HEK293 (cell line): Measurements from ENCODE around the gene PDZRN4.

Experiments used
- OSR2 ChIP-seq: fragments of 450-650 bp; formaldehyde crosslinking; IDR thresholded peaks from 2 replicates; pipeline ENCODE4 v1.5.1; 2016; ENCODE audit warnings: missing biosample characterization, missing genetic modification characterization
- SETDB1 ChIP-seq: IDR thresholded peaks from one replicate; pipeline ENCODE4 v1.6.1; 2017; ENCODE audit warnings: mild to moderate bottlenecking, low read length, moderate library complexity, mixed read lengths; ENCODE audit not compliant: insufficient read length
- SP2 ChIP-seq: fragments of 450-650 bp; formaldehyde crosslinking; IDR thresholded peaks from 2 replicates; pipeline ENCODE4 v1.5.1; 2016; ENCODE audit warnings: missing biosample characterization, missing genetic modification characterization
- YY2 ChIP-seq: fragments of 450-650 bp; formaldehyde crosslinking; IDR thresholded peaks from 2 replicates; pipeline ENCODE4 v1.5.1; 2016; ENCODE audit warnings: missing biosample characterization, missing genetic modification characterization
- ZBTB1 ChIP-seq: fragments of 450-650 bp; formaldehyde crosslinking; IDR thresholded peaks from 2 replicates; pipeline ENCODE4 v1.5.1; 2016; ENCODE audit warnings: missing biosample characterization, missing genetic modification characterization
- ZNF132 ChIP-seq: fragments of 450-650 bp; formaldehyde crosslinking; IDR thresholded peaks from 2 replicates; pipeline ENCODE4 v1.5.1; 2017; ENCODE audit warnings: missing biosample characterization, missing genetic modification characterization, borderline replicate concordance
- ZNF274 ChIP-seq, 2 experiments: fragments of 200-500 bp in 1 of 2; fragments of 450-650 bp in 1 of 2; sonication (Bioruptor generic) in 1 of 2; formaldehyde crosslinking in 1 of 2; IDR thresholded peaks; 2 replicates each; pipeline versions ENCODE4 v1.5.1 to v1.6.1; 2014 to 2016; ENCODE audit warnings: borderline replicate concordance in 1 of 2, inconsistent platforms in 1 of 2, low read length in 1 of 2, missing biosample characterization in 1 of 2, missing genetic modification characterization in 1 of 2
- ZNF302 ChIP-seq: fragments of 450-650 bp; formaldehyde crosslinking; IDR thresholded peaks from 2 replicates; pipeline ENCODE4 v1.5.1; 2016; ENCODE audit warnings: missing biosample characterization, missing genetic modification characterization, low read depth
- ZNF350 ChIP-seq: fragments of 450-650 bp; formaldehyde crosslinking; IDR thresholded peaks from 2 replicates; pipeline ENCODE4 v1.5.0; 2017; ENCODE audit warnings: missing biosample characterization, mild to moderate bottlenecking, missing genetic modification characterization
- ZNF48 ChIP-seq: fragments of 450-650 bp; formaldehyde crosslinking; IDR thresholded peaks from 2 replicates; pipeline ENCODE4 v1.5.1; 2016; ENCODE audit warnings: missing biosample characterization, missing genetic modification characterization
- ZNF776 ChIP-seq: fragments of 450-650 bp; formaldehyde crosslinking; IDR thresholded peaks from 2 replicates; pipeline ENCODE4 v1.5.0; 2017; ENCODE audit warnings: missing biosample characterization, missing genetic modification characterization, borderline replicate concordance
- TF ChIP-seq, protein P1 (sequence below): fragments of 450-650 bp; formaldehyde crosslinking; IDR thresholded peaks from 2 replicates; pipeline ENCODE4 v1.5.1; 2017; ENCODE audit warnings: missing biosample characterization, missing genetic modification characterization
- TF ChIP-seq, protein P2 (sequence below): fragments of 450-650 bp; formaldehyde crosslinking; IDR thresholded peaks from 2 replicates; pipeline ENCODE4 v1.5.1; 2016; ENCODE audit warnings: missing biosample characterization, missing genetic modification characterization
- TF ChIP-seq, protein P3 (sequence below): fragments of 450-650 bp; formaldehyde crosslinking; IDR thresholded peaks from 2 replicates; pipeline ENCODE4 v1.5.1; 2016; ENCODE audit warnings: missing biosample characterization, missing genetic modification characterization, low read depth

DNA sequence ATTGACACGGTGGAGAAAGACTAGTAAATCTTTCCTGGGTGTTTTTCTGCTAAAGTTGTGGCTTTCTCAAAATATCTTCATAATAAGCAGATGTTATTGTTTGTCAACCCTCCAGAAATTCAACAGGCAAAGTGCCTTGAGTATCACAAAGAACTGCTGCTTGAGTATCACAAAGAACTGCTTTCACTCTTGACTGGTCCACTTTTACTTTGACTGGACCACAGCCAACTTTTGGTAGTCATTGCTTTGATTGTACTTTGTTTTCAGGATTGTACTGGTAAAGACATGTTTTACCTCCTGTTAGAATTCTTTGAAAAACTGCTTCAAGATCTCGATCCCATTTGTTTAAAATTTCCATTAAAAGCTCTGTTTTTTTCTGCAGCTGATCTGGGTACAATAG lies 62.6 kb downstream of the PDZRN4 start:
- TF ChIP-seq ZNF350 (tag by site-specific recombination) (no peak), ZNF274 (IDR thresholded peaks at IDR 0.05; ENCODE audit: low read length) (no peak), ZNF274 (tag by site-specific recombination; IDR thresholded peaks at IDR 0.05; ENCODE audit: borderline replicate concordance) (no peak), OSR2 (tag by site-specific recombination) (no peak), ZBTB1 (no peak), ZNF48 (tag by site-specific recombination) (no peak), YY2 (tag by site-specific recombination) (no peak), ZNF132 (tag by site-specific recombination) (no peak), SP2 (tag by site-specific recombination) (no peak), ZNF302 (no peak), SETDB1 (no peak), ZNF776 (tag by site-specific recombination) (no peak)
- TF ChIP-seq, protein P1, sequence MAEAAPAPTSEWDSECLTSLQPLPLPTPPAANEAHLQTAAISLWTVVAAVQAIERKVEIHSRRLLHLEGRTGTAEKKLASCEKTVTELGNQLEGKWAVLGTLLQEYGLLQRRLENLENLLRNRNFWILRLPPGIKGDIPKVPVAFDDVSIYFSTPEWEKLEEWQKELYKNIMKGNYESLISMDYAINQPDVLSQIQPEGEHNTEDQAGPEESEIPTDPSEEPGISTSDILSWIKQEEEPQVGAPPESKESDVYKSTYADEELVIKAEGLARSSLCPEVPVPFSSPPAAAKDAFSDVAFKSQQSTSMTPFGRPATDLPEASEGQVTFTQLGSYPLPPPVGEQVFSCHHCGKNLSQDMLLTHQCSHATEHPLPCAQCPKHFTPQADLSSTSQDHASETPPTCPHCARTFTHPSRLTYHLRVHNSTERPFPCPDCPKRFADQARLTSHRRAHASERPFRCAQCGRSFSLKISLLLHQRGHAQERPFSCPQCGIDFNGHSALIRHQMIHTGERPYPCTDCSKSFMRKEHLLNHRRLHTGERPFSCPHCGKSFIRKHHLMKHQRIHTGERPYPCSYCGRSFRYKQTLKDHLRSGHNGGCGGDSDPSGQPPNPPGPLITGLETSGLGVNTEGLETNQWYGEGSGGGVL: no peak
- TF ChIP-seq, protein P2, sequence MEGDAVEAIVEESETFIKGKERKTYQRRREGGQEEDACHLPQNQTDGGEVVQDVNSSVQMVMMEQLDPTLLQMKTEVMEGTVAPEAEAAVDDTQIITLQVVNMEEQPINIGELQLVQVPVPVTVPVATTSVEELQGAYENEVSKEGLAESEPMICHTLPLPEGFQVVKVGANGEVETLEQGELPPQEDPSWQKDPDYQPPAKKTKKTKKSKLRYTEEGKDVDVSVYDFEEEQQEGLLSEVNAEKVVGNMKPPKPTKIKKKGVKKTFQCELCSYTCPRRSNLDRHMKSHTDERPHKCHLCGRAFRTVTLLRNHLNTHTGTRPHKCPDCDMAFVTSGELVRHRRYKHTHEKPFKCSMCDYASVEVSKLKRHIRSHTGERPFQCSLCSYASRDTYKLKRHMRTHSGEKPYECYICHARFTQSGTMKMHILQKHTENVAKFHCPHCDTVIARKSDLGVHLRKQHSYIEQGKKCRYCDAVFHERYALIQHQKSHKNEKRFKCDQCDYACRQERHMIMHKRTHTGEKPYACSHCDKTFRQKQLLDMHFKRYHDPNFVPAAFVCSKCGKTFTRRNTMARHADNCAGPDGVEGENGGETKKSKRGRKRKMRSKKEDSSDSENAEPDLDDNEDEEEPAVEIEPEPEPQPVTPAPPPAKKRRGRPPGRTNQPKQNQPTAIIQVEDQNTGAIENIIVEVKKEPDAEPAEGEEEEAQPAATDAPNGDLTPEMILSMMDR (tag by site-specific recombination): no peak
- TF ChIP-seq, protein P3, sequence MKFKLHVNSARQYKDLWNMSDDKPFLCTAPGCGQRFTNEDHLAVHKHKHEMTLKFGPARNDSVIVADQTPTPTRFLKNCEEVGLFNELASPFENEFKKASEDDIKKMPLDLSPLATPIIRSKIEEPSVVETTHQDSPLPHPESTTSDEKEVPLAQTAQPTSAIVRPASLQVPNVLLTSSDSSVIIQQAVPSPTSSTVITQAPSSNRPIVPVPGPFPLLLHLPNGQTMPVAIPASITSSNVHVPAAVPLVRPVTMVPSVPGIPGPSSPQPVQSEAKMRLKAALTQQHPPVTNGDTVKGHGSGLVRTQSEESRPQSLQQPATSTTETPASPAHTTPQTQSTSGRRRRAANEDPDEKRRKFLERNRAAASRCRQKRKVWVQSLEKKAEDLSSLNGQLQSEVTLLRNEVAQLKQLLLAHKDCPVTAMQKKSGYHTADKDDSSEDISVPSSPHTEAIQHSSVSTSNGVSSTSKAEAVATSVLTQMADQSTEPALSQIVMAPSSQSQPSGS (tag by site-specific recombination): no peak
